ENCODE results near the gene SDK1. TPM values are rescaled to one million over a fixed set of nuclear protein-coding genes. Genes with fewer than 3 reads are reported as not detected.

Gene SDK1
- total RNA-seq, 1 donor from 2014 or later = 3.9 TPM

GRCh38 chr7:3979611-3980299 is 678.7 kb downstream of the SDK1 start:
- Histone ChIP-seq H3K4me3 (ENCODE audit: low read depth, low read length) (no peak overlapping the region), H3K27me3 (ENCODE audit: control insufficient read depth, insufficient read depth, low read length) (no peaks in the 10 kb centered on the region), H3K36me3 (ENCODE audit: control insufficient read depth, insufficient read depth, low read length) (no peaks in the 10 kb centered on the region)
- TF ChIP-seq CTCF (IDR thresholded peaks at IDR 0.05; ENCODE audit: insufficient read depth, low read length, poor library complexity, severe bottlenecking) = no peak
- DNase-seq (ENCODE audit: low read depth) = no peak

- no peaks in the 10 kb centered on the region for H3K36me3 ChIP-seq (ENCODE audit: control insufficient read depth, insufficient read depth, low read length)
- TF ChIP-seq CTCF (IDR thresholded peaks at IDR 0.05; ENCODE audit: insufficient read depth, low read length, poor library complexity, severe bottlenecking) = no peak
Observed at GRCh38 chr7:3980300-3980643, 679.2 kb downstream of the SDK1 start.

GRCh38 chr7:3981281-3981680 is 680.2 kb downstream of the SDK1 start:
- no peak for DNase-seq (ENCODE audit: low read depth)
- TF ChIP-seq CTCF (IDR thresholded peaks at IDR 0.05; ENCODE audit: insufficient read depth, low read length, poor library complexity, severe bottlenecking) = no peak
- Histone ChIP-seq H3K4me3 (ENCODE audit: low read depth, low read length) (no peak overlapping the region), H3K27me3 (ENCODE audit: control insufficient read depth, insufficient read depth, low read length) (no peaks in the 10 kb centered on the region), H3K36me3 (ENCODE audit: control insufficient read depth, insufficient read depth, low read length) (no peaks in the 10 kb centered on the region)

More at GRCh38 chr7:3980300-3980643, 679.2 kb downstream of the SDK1 start:
- H3K4me3 ChIP-seq (ENCODE audit: low read depth, low read length) = no peak overlapping the region
- DNase-seq (ENCODE audit: low read depth) = no peak
- H3K27me3 ChIP-seq (ENCODE audit: control insufficient read depth, insufficient read depth, low read length) = no peaks in the 10 kb centered on the region

- no peak overlapping the region for H3K4me3 ChIP-seq (ENCODE audit: low read depth, low read length)
- no peak for TF ChIP-seq CTCF (IDR thresholded peaks at IDR 0.05; ENCODE audit: insufficient read depth, low read length, poor library complexity, severe bottlenecking)
- H3K36me3 ChIP-seq (ENCODE audit: control insufficient read depth, insufficient read depth, low read length) = no peaks in the 10 kb centered on the region
- no peaks in the 10 kb centered on the region for H3K27me3 ChIP-seq (ENCODE audit: control insufficient read depth, insufficient read depth, low read length)
- no peak for DNase-seq (ENCODE audit: low read depth)
Observed at GRCh38 chr7:3984456-3984855, 683.4 kb downstream of the SDK1 start.

- no peak for TF ChIP-seq CTCF (IDR thresholded peaks at IDR 0.05; ENCODE audit: insufficient read depth, low read length, poor library complexity, severe bottlenecking)
- H3K36me3 ChIP-seq (ENCODE audit: control insufficient read depth, insufficient read depth, low read length) = no peaks in the 10 kb centered on the region
- no peak for DNase-seq (ENCODE audit: low read depth)
Observed at GRCh38 chr7:3986927-3987326, 685.9 kb downstream of the SDK1 start.

GRCh38 chr7:3987426-3987927 is 686.4 kb downstream of the SDK1 start:
- no peak for DNase-seq (ENCODE audit: low read depth)
- H3K27me3 ChIP-seq (ENCODE audit: control insufficient read depth, insufficient read depth, low read length) = no peaks in the 10 kb centered on the region
- no peak for TF ChIP-seq CTCF (IDR thresholded peaks at IDR 0.05; ENCODE audit: insufficient read depth, low read length, poor library complexity, severe bottlenecking)
- H3K4me3 ChIP-seq (ENCODE audit: low read depth, low read length) = no peak overlapping the region
- no peaks in the 10 kb centered on the region for H3K36me3 ChIP-seq (ENCODE audit: control insufficient read depth, insufficient read depth, low read length)

More at GRCh38 chr7:3986927-3987326, 685.9 kb downstream of the SDK1 start:
- H3K27me3 ChIP-seq (ENCODE audit: control insufficient read depth, insufficient read depth, low read length) = no peaks in the 10 kb centered on the region
- no peak overlapping the region for H3K4me3 ChIP-seq (ENCODE audit: low read depth, low read length)

Data from kidney epithelial cell (primary cell).